Sigmoid colon (tissue), 4 donors: ENCODE data around the gene FBXO45.

Source experiments
- CTCF ChIP-seq, 4 experiments: fragments of 450-650 bp in 3 of 4; fragments of 200-600 bp in 1 of 4; IDR thresholded peaks; one replicate each; pipeline ENCODE4 v1.5.1; 2016 to 2019; ENCODE audit warnings: antibody characterized with exemption in 4 of 4, mild to moderate bottlenecking in 3 of 4, moderate library complexity in 2 of 4
- POLR2A ChIP-seq, 2 donors: fragments of 450-650 bp; IDR thresholded peaks; one replicate each; pipeline ENCODE4 v1.6.1; 2016; ENCODE audit warnings: antibody characterized with exemption in 2 of 2, mild to moderate bottlenecking in 2 of 2, moderate library complexity in 2 of 2
- POLR2AphosphoS5 ChIP-seq, 4 donors: sonication (generic); formaldehyde crosslinking; IDR thresholded peaks; one replicate each; pipeline ENCODE4 v1.6.1; 2017; ENCODE audit warnings: antibody characterized with exemption in 4 of 4

- TF ChIP-seq CTCF (IDR thresholded peaks at IDR 0.05) = no peak
- no peak for TF ChIP-seq POLR2AphosphoS5 (IDR thresholded peaks at IDR 0.05)
- TF ChIP-seq POLR2A (IDR thresholded peaks at IDR 0.05) = no peak
These were observed 4.7 kb upstream of the FBXO45 start for GRCh38 chr3:196563721-196564225.
